ENCODE results near the gene PAPPA.

Gene PAPPA

GRCh38 chr9:116288658-116289057 lies 135.1 kb downstream of the PAPPA start:
- no peak for TF ChIP-seq CTCF (IDR thresholded peaks at IDR 0.05; ENCODE audit: control insufficient read depth, insufficient read depth, low read depth, low read length, missing control alignments)
- peak; percentile 86 for DNase-seq (ENCODE audit: low read depth)
- no peak overlapping the region for H3K4me3 ChIP-seq (ENCODE audit: control insufficient read depth, low read depth, low read length)

- TF ChIP-seq CTCF (IDR thresholded peaks at IDR 0.05; ENCODE audit: control insufficient read depth, insufficient read depth, low read depth, low read length, missing control alignments), result no peak
- DNase-seq (ENCODE audit: low read depth), result no peak
- H3K4me3 ChIP-seq (ENCODE audit: control insufficient read depth, low read depth, low read length), result no peak overlapping the region
These were observed 143.8 kb downstream of the PAPPA start for GRCh38 chr9:116297346-116297745.

- no peak for DNase-seq (ENCODE audit: low read depth)
- no peak overlapping the region for H3K4me3 ChIP-seq (ENCODE audit: control insufficient read depth, low read depth, low read length)
- no peak for TF ChIP-seq CTCF (IDR thresholded peaks at IDR 0.05; ENCODE audit: control insufficient read depth, insufficient read depth, low read depth, low read length, missing control alignments)
These were observed 144.7 kb downstream of the PAPPA start for GRCh38 chr9:116298249-116298648.

GRCh38 chr9:116298878-116299391 lies 145.3 kb downstream of the PAPPA start:
- TF ChIP-seq CTCF (IDR thresholded peaks at IDR 0.05; ENCODE audit: control insufficient read depth, insufficient read depth, low read depth, low read length, missing control alignments), result no peak
- H3K4me3 ChIP-seq (ENCODE audit: control insufficient read depth, low read depth, low read length), result no peak overlapping the region
- DNase-seq (ENCODE audit: low read depth), result no peak

GRCh38 chr9:116300360-116300870 lies 146.8 kb downstream of the PAPPA start:
- H3K4me3 ChIP-seq (ENCODE audit: control insufficient read depth, low read depth, low read length), result no peak overlapping the region
- no peak for TF ChIP-seq CTCF (IDR thresholded peaks at IDR 0.05; ENCODE audit: control insufficient read depth, insufficient read depth, low read depth, low read length, missing control alignments)
- DNase-seq (ENCODE audit: low read depth), result no peak

GRCh38 chr9:116303270-116303669 lies 149.7 kb downstream of the PAPPA start:
- no peak for TF ChIP-seq CTCF (IDR thresholded peaks at IDR 0.05; ENCODE audit: control insufficient read depth, insufficient read depth, low read depth, low read length, missing control alignments)
- DNase-seq (ENCODE audit: low read depth), result no peak
- no peak overlapping the region for H3K4me3 ChIP-seq (ENCODE audit: control insufficient read depth, low read depth, low read length)
